Uterus (tissue), 4 donors: Measurements from ENCODE around the gene CFAP92. TPM values are rescaled to one million over a fixed set of nuclear protein-coding genes. Genes with fewer than 3 reads are reported as not detected.
A peak's percentile ranks its signal among the peaks of the same experiment; 100 is the strongest.

ENCODE experiments used
- DNase-seq, 2 donors: peaks; one replicate each; pipeline ENCODE4 v3.0.0-alpha.2; 2019 to 2020
- H3K27ac ChIP-seq, 2 donors: fragments of 200-600 bp; sonication (generic); 1 replicate in 1 of 2; 2 replicates in 1 of 2; pipeline ENCODE4 v1.5.1; 2016 to 2018
- H3K27me3 ChIP-seq, 2 donors: fragments of 200-600 bp; sonication (generic); one replicate each; pipeline ENCODE4 v1.5.1; 2018 to 2019; ENCODE audit warnings: control low read depth in 1 of 2
- H3K36me3 ChIP-seq, 2 donors: fragments of 200-600 bp; sonication (generic); one replicate each; pipeline ENCODE4 v1.5.1; 2019; ENCODE audit warnings: control low read depth in 1 of 2
- H3K4me1 ChIP-seq, 2 donors: fragments of 200-600 bp; sonication (generic); one replicate each; pipeline ENCODE4 v1.5.1; 2018 to 2019; ENCODE audit warnings: control low read depth in 1 of 2
- H3K4me3 ChIP-seq, 2 donors: fragments of 200-600 bp; sonication (generic); 1 replicate in 1 of 2; 2 replicates in 1 of 2; pipeline ENCODE4 v1.5.1; 2018 to 2019; ENCODE audit warnings: mild to moderate bottlenecking in 1 of 2
- H3K9me3 ChIP-seq, 2 donors: fragments of 200-600 bp; sonication (generic); one replicate each; pipeline ENCODE4 v1.5.1; 2019; ENCODE audit warnings: control low read depth in 1 of 2
- CTCF ChIP-seq, 4 experiments: fragments of 200-600 bp in 2 of 4; fragments of 450-650 bp in 2 of 4; sonication (generic) in 2 of 4; IDR thresholded peaks; one replicate each; pipeline ENCODE4 v1.5.1; 2016 to 2019; ENCODE audit warnings: antibody characterized with exemption in 4 of 4, mild to moderate bottlenecking in 2 of 4, moderate library complexity in 1 of 4
- POLR2A ChIP-seq, 2 donors: fragments of 450-650 bp; IDR thresholded peaks; one replicate each; pipeline ENCODE4 v1.6.1; 2016; ENCODE audit warnings: antibody characterized with exemption in 2 of 2, mild to moderate bottlenecking in 1 of 2, moderate library complexity in 1 of 2
- intact Hi-C: fragments of 100-400 bp; cut with DNase I; formaldehyde crosslinking; loops from one replicate; pipeline ENCODE4 v1.15.1; 2023; ENCODE audit warnings: low total_unique reads
- total RNA-seq, 4 donors: library from RNA; depleted of rRNA in 3 of 4; stranded (reverse); fragments of >200 nt in 3 of 4; gene quantifications; one replicate each; pipeline versions ENCODE4 v1.1.0 to v1.2.4, GENCODE V29; 2014 to 2023
- donor health status: DM: yes; HTN: yes; CAD: no.

Gene CFAP92
- total RNA-seq, 4 donors from 2014 or later: 0.95 to 3.5 (median 2.1) TPM; not detected in 1

- Histone ChIP-seq H3K27ac (peak overlapping the region in 1 of 2 donors; percentile 50), H3K4me1 (no peaks in the 10 kb centered on the region), H3K27me3 (no peaks in the 10 kb centered on the region), H3K36me3 (no peaks in the 10 kb centered on the region), H3K9me3 (no peaks in the 10 kb centered on the region), H3K4me3 (no peak overlapping the region)
- intact Hi-C loops: no loop called here
- no peak for TF ChIP-seq CTCF (IDR thresholded peaks at IDR 0.05)
- no peak for TF ChIP-seq POLR2A (IDR thresholded peaks at IDR 0.05)
- DNase-seq: peak in 1 of 2 donors; percentile 43
Observed at GRCh38 chr3:129025691-129026435, 32.0 kb upstream of the CFAP92 start.

- Histone ChIP-seq H3K4me1 (no peaks in the 10 kb centered on the region), H3K27ac (peak overlapping the region in 1 of 2 donors; percentile 50), H3K4me3 (no peak overlapping the region)
Observed at GRCh38 chr3:129025108-129025507, 31.2 kb upstream of the CFAP92 start.

GRCh38 chr3:129023909-129024308 is 30.0 kb upstream of the CFAP92 start:
- Histone ChIP-seq H3K9me3 (no peaks in the 10 kb centered on the region), H3K4me1 (no peaks in the 10 kb centered on the region), H3K27ac (peak overlapping the region in 1 of 2 donors; percentile 30), H3K4me3 (no peak overlapping the region), H3K27me3 (no peaks in the 10 kb centered on the region), H3K36me3 (no peaks in the 10 kb centered on the region)
- intact Hi-C loops: no loop called here
- DNase-seq: no peak
- TF ChIP-seq POLR2A (IDR thresholded peaks at IDR 0.05): no peak
- TF ChIP-seq CTCF (IDR thresholded peaks at IDR 0.05): no peak

More at GRCh38 chr3:129025108-129025507, 31.2 kb upstream of the CFAP92 start:
- TF ChIP-seq POLR2A (IDR thresholded peaks at IDR 0.05) (no peak), CTCF (IDR thresholded peaks at IDR 0.05) (no peak)
- DNase-seq: no peak
- intact Hi-C loops: no loop called here
- no peaks in the 10 kb centered on the region for H3K9me3 ChIP-seq
- H3K27me3 ChIP-seq: no peaks in the 10 kb centered on the region
- no peaks in the 10 kb centered on the region for H3K36me3 ChIP-seq

GRCh38 chr3:129023008-129023358 is 29.1 kb upstream of the CFAP92 start:
- H3K4me3 ChIP-seq: no peak overlapping the region
- H3K9me3 ChIP-seq: no peaks in the 10 kb centered on the region
- no peaks in the 10 kb centered on the region for H3K27me3 ChIP-seq
- TF ChIP-seq POLR2A (IDR thresholded peaks at IDR 0.05) (no peak), CTCF (IDR thresholded peaks at IDR 0.05) (no peak)
- intact Hi-C loops: no loop called here
- H3K36me3 ChIP-seq: no peaks in the 10 kb centered on the region
- H3K27ac ChIP-seq: peak overlapping the region in 1 of 2 donors; percentile 67
- H3K4me1 ChIP-seq: no peaks in the 10 kb centered on the region
- no peak for DNase-seq

GRCh38 chr3:129022114-129023007 is 28.5 kb upstream of the CFAP92 start:
- no peak for TF ChIP-seq POLR2A (IDR thresholded peaks at IDR 0.05)
- TF ChIP-seq CTCF (IDR thresholded peaks at IDR 0.05): no peak
- H3K27ac ChIP-seq: peak overlapping the region; percentile 17 to 67
- intact Hi-C loops: no loop called here
- H3K9me3 ChIP-seq: no peaks in the 10 kb centered on the region
- no peaks in the 10 kb centered on the region for H3K4me1 ChIP-seq
- peak; percentile 77 to 84 for DNase-seq
- no peaks in the 10 kb centered on the region for H3K36me3 ChIP-seq
- H3K4me3 ChIP-seq: no peak overlapping the region
- H3K27me3 ChIP-seq: no peaks in the 10 kb centered on the region
